ENCODE data around the gene KPRP.

The KPRP gene

DNA sequence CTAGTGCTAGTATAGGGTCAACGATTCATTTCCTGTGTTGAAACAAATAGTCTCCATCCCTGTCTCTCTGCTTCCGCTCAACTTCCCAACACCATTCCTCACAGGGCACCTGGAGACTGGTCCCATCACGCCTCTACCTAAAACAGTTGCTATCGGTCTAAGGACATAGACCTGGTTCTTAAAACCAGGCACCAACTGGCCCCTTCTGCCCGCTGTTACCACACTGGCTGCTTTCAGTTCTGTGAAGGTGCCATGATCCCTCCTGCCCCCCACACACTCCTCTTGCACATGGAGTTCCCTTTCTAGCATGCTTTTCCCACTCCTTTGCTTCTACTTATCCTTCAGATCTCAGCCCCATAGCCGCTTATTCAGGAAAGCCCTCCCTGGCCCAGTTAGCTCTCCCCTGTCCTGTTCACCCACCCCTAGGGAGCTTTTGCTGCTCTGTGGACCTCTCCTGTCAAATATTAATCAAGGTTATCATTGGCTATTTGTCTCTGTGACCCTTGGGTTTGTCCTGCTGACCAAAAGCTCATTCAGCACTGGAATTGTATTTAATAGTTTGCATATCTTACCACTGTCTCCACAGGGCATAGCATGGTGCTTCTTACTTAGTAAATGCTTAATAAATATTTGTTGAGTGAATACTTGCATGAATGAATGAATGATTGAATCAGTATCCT lies 11.9 kb upstream of the KPRP start:
- Histone ChIP-seq H3K27ac (ENCODE audit: insufficient read depth, low read length, poor library complexity, severe bottlenecking) (no peak overlapping the region), H3K9me3 (ENCODE audit: control insufficient read depth, low read length) (no peaks in the 10 kb centered on the region), H3K36me3 (ENCODE audit: control insufficient read depth, insufficient read depth, low read length) (no peaks in the 10 kb centered on the region), H3K4me1 (ENCODE audit: control insufficient read depth, insufficient read depth, low read length, poor library complexity, severe bottlenecking) (no peaks in the 10 kb centered on the region), H3K27me3 (replicated peaks; ENCODE audit: control insufficient read depth, insufficient read depth, low read length, poor library complexity, severe bottlenecking) (peaks cover 5% of the 10 kb centered on the region), H3K4me3 (ENCODE audit: insufficient read depth, low read depth, low read length, poor library complexity, severe bottlenecking) (no peak overlapping the region)
- no peak for DNase-seq

DNA sequence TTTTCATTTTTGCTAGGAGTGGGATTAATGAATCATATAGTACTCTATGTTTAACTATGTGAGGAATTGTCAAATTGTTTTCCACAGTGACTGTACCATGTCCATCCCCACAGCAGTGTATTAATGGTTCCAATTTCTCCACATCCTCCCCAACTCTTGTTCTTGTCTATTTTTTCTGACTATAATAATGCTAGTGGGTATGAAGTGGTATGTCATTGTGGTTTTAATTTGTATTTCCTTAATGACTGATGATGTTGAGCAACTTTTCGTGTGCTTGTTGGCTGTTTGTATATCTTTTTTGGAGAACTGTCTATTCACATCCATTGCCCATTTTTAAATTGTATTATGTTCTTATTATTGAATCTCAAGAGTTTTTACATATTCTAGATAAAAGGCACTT lies 10.0 kb upstream of the KPRP start:
- H3K9me3 ChIP-seq (ENCODE audit: control insufficient read depth, low read length): no peaks in the 10 kb centered on the region
- no peaks in the 10 kb centered on the region for H3K4me1 ChIP-seq (ENCODE audit: control insufficient read depth, insufficient read depth, low read length, poor library complexity, severe bottlenecking)
- no peaks in the 10 kb centered on the region for H3K36me3 ChIP-seq (ENCODE audit: control insufficient read depth, insufficient read depth, low read length)
- peaks cover 5% of the 10 kb centered on the region for H3K27me3 ChIP-seq (replicated peaks; ENCODE audit: control insufficient read depth, insufficient read depth, low read length, poor library complexity, severe bottlenecking)
- no peak for DNase-seq
- no peak overlapping the region for H3K4me3 ChIP-seq (ENCODE audit: insufficient read depth, low read depth, low read length, poor library complexity, severe bottlenecking)
- H3K27ac ChIP-seq (ENCODE audit: insufficient read depth, low read length, poor library complexity, severe bottlenecking): no peak overlapping the region

DNA sequence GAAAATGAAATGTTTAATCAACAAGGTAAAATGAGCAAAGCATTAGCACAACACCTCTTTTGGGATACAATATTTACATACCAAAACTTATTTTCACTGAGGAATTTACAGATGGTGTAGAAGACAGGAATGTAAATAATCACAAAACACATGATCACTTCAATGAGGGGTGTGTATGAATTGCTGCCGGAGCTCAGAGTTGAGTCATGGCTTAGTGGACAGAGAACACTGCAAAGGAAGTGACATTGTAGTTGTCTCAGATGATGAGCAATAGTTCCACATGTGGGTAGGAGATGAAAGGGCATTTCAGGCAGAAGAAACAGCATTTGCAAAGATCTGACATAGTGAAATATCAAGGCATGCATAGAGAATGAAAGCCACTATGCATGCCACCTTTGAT lies 5.6 kb upstream of the KPRP start:
- no peak overlapping the region for H3K4me3 ChIP-seq (ENCODE audit: insufficient read depth, low read depth, low read length, poor library complexity, severe bottlenecking)
- H3K36me3 ChIP-seq (ENCODE audit: control insufficient read depth, insufficient read depth, low read length): no peaks in the 10 kb centered on the region
- no peaks in the 10 kb centered on the region for H3K9me3 ChIP-seq (ENCODE audit: control insufficient read depth, low read length)
- no peaks in the 10 kb centered on the region for H3K4me1 ChIP-seq (ENCODE audit: control insufficient read depth, insufficient read depth, low read length, poor library complexity, severe bottlenecking)
- no peak overlapping the region for H3K27ac ChIP-seq (ENCODE audit: insufficient read depth, low read length, poor library complexity, severe bottlenecking)
- DNase-seq: no peak
- peaks cover 8% of the 10 kb centered on the region for H3K27me3 ChIP-seq (replicated peaks; ENCODE audit: control insufficient read depth, insufficient read depth, low read length, poor library complexity, severe bottlenecking)

DNA sequence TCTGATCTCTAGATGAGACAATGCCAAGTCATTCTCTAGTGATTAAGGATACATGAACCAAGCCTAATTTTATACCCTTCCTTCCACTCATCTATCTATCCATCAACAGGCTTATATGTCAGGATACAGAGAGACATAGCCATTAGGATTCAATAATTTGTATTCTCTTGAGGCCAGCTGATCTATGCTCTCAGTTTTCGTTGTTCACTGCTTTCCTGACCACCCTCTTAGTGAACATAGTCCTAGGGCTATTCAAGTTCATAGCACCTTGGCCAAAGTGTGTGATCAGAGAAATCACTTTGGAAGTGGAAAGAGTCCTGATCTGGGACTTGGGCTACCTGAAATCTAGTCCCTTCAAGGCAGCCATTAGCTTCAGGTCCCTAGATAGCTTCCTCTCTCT lies 4.2 kb upstream of the KPRP start:
- Histone ChIP-seq H3K4me3 (ENCODE audit: insufficient read depth, low read depth, low read length, poor library complexity, severe bottlenecking) (no peak overlapping the region), H3K36me3 (ENCODE audit: control insufficient read depth, insufficient read depth, low read length) (no peaks in the 10 kb centered on the region), H3K9me3 (ENCODE audit: control insufficient read depth, low read length) (no peaks in the 10 kb centered on the region), H3K27me3 (replicated peaks; ENCODE audit: control insufficient read depth, insufficient read depth, low read length, poor library complexity, severe bottlenecking) (peaks cover 8% of the 10 kb centered on the region), H3K27ac (ENCODE audit: insufficient read depth, low read length, poor library complexity, severe bottlenecking) (no peak overlapping the region), H3K4me1 (ENCODE audit: control insufficient read depth, insufficient read depth, low read length, poor library complexity, severe bottlenecking) (no peaks in the 10 kb centered on the region)
- DNase-seq: no peak

DNA sequence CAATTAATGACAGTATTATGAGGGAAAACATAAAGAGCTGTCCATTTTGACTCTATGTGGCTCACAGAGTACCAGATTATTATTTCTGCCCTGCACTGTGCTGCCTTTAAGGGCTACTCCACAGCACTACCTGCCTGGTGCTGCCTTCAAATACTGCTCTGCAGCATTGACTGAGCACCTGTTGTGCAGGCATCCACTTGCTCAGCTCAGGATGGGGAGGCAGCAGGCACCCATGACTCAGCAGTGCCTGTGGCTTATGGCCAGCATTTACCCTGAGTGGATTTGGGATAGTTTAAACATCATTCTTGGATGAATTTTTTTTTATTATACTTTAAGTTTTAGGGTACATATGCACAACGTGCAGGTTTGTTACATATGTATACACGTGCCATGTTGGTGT lies 953 bp upstream of the KPRP start:
- no peak for DNase-seq
- H3K36me3 ChIP-seq (ENCODE audit: control insufficient read depth, insufficient read depth, low read length): no peaks in the 10 kb centered on the region
- no peaks in the 10 kb centered on the region for H3K4me1 ChIP-seq (ENCODE audit: control insufficient read depth, insufficient read depth, low read length, poor library complexity, severe bottlenecking)

DNA sequence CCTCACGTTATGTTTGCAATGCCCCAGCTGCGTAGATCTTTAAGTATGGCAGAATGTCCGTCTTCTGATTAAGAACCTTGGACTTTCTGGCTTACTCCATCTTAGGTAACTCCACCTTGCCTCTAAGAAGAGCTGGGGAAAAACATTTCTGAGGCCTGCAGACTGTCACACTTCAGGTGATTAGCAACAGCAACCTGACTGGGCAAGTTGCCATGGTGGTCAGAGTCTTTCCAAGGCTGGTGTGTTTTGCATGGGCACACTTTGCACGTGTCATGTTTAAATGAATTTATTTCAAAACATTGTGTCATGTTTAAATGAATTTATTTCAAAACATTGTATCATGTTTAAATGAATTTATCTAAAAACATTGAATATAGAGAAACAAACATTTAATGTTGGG lies 811 bp downstream of the KPRP start:
- no peak for DNase-seq
- peaks cover 3% of the 10 kb centered on the region for H3K27me3 ChIP-seq (replicated peaks; ENCODE audit: control insufficient read depth, insufficient read depth, low read length, poor library complexity, severe bottlenecking)
- H3K4me1 ChIP-seq (ENCODE audit: control insufficient read depth, insufficient read depth, low read length, poor library complexity, severe bottlenecking): no peaks in the 10 kb centered on the region
- H3K36me3 ChIP-seq (ENCODE audit: control insufficient read depth, insufficient read depth, low read length): no peaks in the 10 kb centered on the region
- no peaks in the 10 kb centered on the region for H3K9me3 ChIP-seq (ENCODE audit: control insufficient read depth, low read length)
- no peak overlapping the region for H3K4me3 ChIP-seq (ENCODE audit: insufficient read depth, low read depth, low read length, poor library complexity, severe bottlenecking)
- no peak overlapping the region for H3K27ac ChIP-seq (ENCODE audit: insufficient read depth, low read length, poor library complexity, severe bottlenecking)

More for the DNA sequence above, 953 bp upstream of the KPRP start:
- no peak overlapping the region for H3K4me3 ChIP-seq (ENCODE audit: insufficient read depth, low read depth, low read length, poor library complexity, severe bottlenecking)
- peaks cover 3% of the 10 kb centered on the region for H3K27me3 ChIP-seq (replicated peaks; ENCODE audit: control insufficient read depth, insufficient read depth, low read length, poor library complexity, severe bottlenecking)
- H3K27ac ChIP-seq (ENCODE audit: insufficient read depth, low read length, poor library complexity, severe bottlenecking): no peak overlapping the region
- H3K9me3 ChIP-seq (ENCODE audit: control insufficient read depth, low read length): no peaks in the 10 kb centered on the region

DNA sequence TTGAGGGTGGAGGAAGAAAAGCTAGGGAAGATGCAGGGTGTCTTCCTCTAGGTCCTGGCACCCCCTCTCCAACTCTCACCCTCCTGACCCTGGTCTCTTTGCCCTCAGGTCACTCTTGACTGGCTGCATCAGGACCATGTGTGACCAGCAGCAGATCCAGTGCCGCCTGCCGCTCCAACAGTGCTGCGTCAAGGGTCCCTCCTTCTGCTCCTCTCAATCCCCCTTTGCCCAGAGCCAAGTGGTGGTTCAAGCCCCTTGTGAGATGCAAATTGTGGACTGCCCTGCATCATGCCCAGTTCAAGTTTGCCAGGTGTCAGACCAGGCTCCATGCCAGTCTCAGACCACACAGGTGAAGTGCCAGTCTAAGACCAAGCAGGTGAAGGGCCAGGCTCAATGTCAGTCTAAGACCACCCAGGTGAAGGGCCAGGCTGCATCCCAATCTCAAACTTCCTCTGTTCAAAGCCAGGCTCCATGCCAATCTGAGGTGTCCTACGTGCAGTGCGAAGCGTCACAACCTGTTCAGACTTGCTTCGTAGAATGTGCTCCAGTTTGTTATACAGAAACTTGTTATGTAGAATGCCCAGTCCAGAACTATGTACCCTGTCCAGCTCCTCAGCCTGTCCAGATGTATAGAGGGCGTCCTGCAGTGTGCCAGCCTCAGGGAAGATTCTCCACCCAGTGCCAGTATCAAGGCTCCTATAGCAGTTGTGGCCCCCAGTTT lies 1.8 kb downstream of the KPRP start:
- Histone ChIP-seq H3K36me3 (ENCODE audit: control insufficient read depth, insufficient read depth, low read length) (no peaks in the 10 kb centered on the region), H3K4me1 (ENCODE audit: control insufficient read depth, insufficient read depth, low read length, poor library complexity, severe bottlenecking) (no peaks in the 10 kb centered on the region), H3K27ac (ENCODE audit: insufficient read depth, low read length, poor library complexity, severe bottlenecking) (no peak overlapping the region), H3K27me3 (replicated peaks; ENCODE audit: control insufficient read depth, insufficient read depth, low read length, poor library complexity, severe bottlenecking) (peaks cover 3% of the 10 kb centered on the region), H3K4me3 (ENCODE audit: insufficient read depth, low read depth, low read length, poor library complexity, severe bottlenecking) (no peak overlapping the region), H3K9me3 (ENCODE audit: control insufficient read depth, low read length) (no peaks in the 10 kb centered on the region)
- DNase-seq: no peak

DNA sequence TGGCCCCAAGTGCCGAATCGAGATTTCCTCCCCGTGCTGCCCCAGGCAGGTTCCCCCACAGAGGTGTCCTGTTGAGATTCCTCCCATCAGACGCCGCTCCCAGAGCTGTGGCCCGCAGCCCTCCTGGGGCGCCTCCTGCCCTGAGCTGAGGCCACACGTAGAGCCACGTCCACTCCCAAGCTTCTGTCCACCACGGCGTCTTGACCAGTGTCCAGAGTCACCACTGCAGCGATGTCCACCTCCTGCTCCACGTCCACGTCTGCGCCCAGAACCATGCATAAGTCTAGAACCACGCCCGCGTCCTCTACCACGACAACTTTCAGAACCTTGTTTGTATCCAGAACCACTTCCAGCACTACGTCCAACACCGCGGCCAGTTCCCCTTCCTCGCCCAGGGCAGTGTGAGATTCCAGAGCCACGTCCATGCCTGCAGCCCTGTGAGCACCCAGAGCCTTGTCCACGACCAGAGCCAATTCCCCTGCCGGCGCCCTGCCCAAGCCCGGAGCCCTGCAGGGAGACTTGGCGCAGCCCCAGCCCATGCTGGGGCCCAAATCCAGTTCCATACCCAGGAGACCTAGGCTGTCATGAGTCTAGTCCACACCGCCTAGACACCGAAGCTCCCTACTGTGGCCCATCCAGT lies 2.8 kb downstream of the KPRP start:
- Histone ChIP-seq H3K36me3 (ENCODE audit: control insufficient read depth, insufficient read depth, low read length) (no peaks in the 10 kb centered on the region), H3K4me3 (ENCODE audit: insufficient read depth, low read depth, low read length, poor library complexity, severe bottlenecking) (no peak overlapping the region), H3K9me3 (ENCODE audit: control insufficient read depth, low read length) (no peaks in the 10 kb centered on the region), H3K27ac (ENCODE audit: insufficient read depth, low read length, poor library complexity, severe bottlenecking) (no peak overlapping the region), H3K4me1 (ENCODE audit: control insufficient read depth, insufficient read depth, low read length, poor library complexity, severe bottlenecking) (no peaks in the 10 kb centered on the region), H3K27me3 (replicated peaks; ENCODE audit: control insufficient read depth, insufficient read depth, low read length, poor library complexity, severe bottlenecking) (peaks cover 2% of the 10 kb centered on the region)
- no peak for DNase-seq

DNA sequence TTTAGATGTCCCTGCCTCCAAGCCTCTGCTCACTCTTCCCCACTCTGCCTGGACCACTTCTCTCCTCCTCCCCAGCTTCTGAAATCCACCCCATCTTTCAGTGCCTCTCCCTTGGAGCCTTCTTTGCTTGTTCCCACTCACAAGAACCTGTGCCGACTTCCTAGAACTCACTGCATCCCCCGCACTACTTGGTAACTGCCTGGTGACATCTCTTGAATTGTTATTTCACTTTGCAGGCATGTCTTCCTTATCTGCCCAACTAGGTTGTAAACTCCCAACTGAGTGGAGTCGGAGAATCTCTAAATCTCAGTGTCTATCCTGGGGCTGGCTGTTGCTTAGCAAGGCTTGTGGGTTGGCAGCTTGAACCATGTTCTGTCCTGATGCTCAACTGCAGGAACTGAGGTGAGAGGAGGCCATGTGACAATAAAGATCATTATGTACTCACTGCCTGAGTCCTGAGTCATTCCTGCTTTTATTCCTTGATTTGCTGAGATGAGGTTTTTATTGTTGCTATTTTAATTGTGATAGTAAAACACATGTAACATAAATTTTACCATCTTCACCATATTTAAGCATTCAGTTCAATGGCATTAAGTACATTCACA lies 3.9 kb downstream of the KPRP start:
- no peaks in the 10 kb centered on the region for H3K4me1 ChIP-seq (ENCODE audit: control insufficient read depth, insufficient read depth, low read length, poor library complexity, severe bottlenecking)
- H3K27ac ChIP-seq (ENCODE audit: insufficient read depth, low read length, poor library complexity, severe bottlenecking): no peak overlapping the region
- H3K36me3 ChIP-seq (ENCODE audit: control insufficient read depth, insufficient read depth, low read length): no peaks in the 10 kb centered on the region
- no peak overlapping the region for H3K4me3 ChIP-seq (ENCODE audit: insufficient read depth, low read depth, low read length, poor library complexity, severe bottlenecking)
- H3K9me3 ChIP-seq (ENCODE audit: control insufficient read depth, low read length): no peaks in the 10 kb centered on the region
- H3K27me3 ChIP-seq (replicated peaks; ENCODE audit: control insufficient read depth, insufficient read depth, low read length, poor library complexity, severe bottlenecking): no peaks in the 10 kb centered on the region
- no peak for DNase-seq

Data from effector memory CD4-positive, alpha-beta T cell (primary cell).